CD4-positive, alpha-beta memory T cell (primary cell): ENCODE measurements around the gene PCLO. TPM values are rescaled to one million over a fixed set of nuclear protein-coding genes. Genes with fewer than 3 reads are reported as not detected.

Source experiments
- CTCF ChIA-PET: fragments of 350-600 bp; sonication (Branson Sonifier 250); formaldehyde crosslinking; loops from one replicate; lab custom pipeline; 2021; ENCODE audit warnings: inconsistent platforms; ENCODE audit not compliant: partially characterized antibody; lab: Charles Lee
- POLR2A ChIA-PET: fragments of 350-600 bp; sonication (Branson Sonifier 250); formaldehyde crosslinking; loops from one replicate; lab custom pipeline; 2021; ENCODE audit not compliant: partially characterized antibody; lab: Charles Lee
- DNase-seq, 5 donors: peaks; one replicate each; pipeline versions ENCODE4 v3.0.0 to v3.0.0-alpha.2; 2020 to 2022; ENCODE audit warnings: mixed read lengths in 1 of 5
- H3K27ac ChIP-seq: one replicate; pipeline ENCODE4 v1.7.0; 2013; ENCODE audit warnings: low read depth, low read length
- H3K27me3 ChIP-seq: 2 replicates; pipeline ENCODE4 v1.7.0; 2013; ENCODE audit warnings: mild to moderate bottlenecking, low read length, moderate library complexity; ENCODE audit not compliant: insufficient read depth
- H3K36me3 ChIP-seq: 2 replicates; pipeline ENCODE4 v1.7.0; 2013; ENCODE audit warnings: mild to moderate bottlenecking, low read length, moderate library complexity; ENCODE audit not compliant: insufficient read depth
- H3K4me1 ChIP-seq: 2 replicates; pipeline ENCODE4 v1.7.0; 2013; ENCODE audit warnings: mild to moderate bottlenecking, low read length, moderate library complexity; ENCODE audit not compliant: insufficient read depth
- H3K4me3 ChIP-seq, 2 donors: one replicate each; pipeline ENCODE4 v1.7.0; 2013; ENCODE audit warnings: low read length in 2 of 2, mild to moderate bottlenecking in 1 of 2
- H3K9me3 ChIP-seq, 2 donors: one replicate each; pipeline ENCODE4 v1.7.0; 2013; ENCODE audit warnings: low read length in 2 of 2, control low read depth in 1 of 2; ENCODE audit not compliant: control insufficient read depth in 1 of 2
- H3K27ac Mint-ChIP-seq, 7 donors: one replicate each; pipeline ENCODE4 v1.8.0; 2020 to 2021; ENCODE audit warnings: mixed read lengths in 7 of 7, mild to moderate bottlenecking in 6 of 7, inconsistent platforms in 3 of 7, moderate library complexity in 3 of 7
- H3K27me3 Mint-ChIP-seq, 2 donors: one replicate each; pipeline ENCODE4 v1.8.0; 2020 to 2021; ENCODE audit warnings: mixed read lengths in 2 of 2
- H3K36me3 Mint-ChIP-seq, 2 donors: one replicate each; pipeline ENCODE4 v1.8.0; 2020 to 2021; ENCODE audit warnings: mixed read lengths in 2 of 2, inconsistent platforms in 1 of 2, mild to moderate bottlenecking in 1 of 2
- H3K4me1 Mint-ChIP-seq, 4 donors: one replicate each; pipeline ENCODE4 v1.8.0; 2020 to 2021; ENCODE audit warnings: mixed read lengths in 4 of 4, mild to moderate bottlenecking in 1 of 4
- H3K4me3 Mint-ChIP-seq, 8 donors: one replicate each; pipeline ENCODE4 v1.8.0; 2020 to 2021; ENCODE audit warnings: mixed read lengths in 8 of 8, mild to moderate bottlenecking in 7 of 8, moderate library complexity in 6 of 8, inconsistent platforms in 3 of 8
- H3K9me3 Mint-ChIP-seq, 8 donors: one replicate each; pipeline ENCODE4 v1.8.0; 2020 to 2021; ENCODE audit warnings: mixed read lengths in 8 of 8, mild to moderate bottlenecking in 5 of 8, inconsistent platforms in 3 of 8, moderate library complexity in 1 of 8
- intact Hi-C: fragments of 100-400 bp; cut with micrococcal nuclease; formaldehyde crosslinking; loops from one replicate; pipeline ENCODE4 v1.15.1; 2023
- polyA plus RNA-seq, 2 donors: library from polyadenylated mRNA; unstranded; fragments of 300-500 nt; fragmentation: Illumina TruSeq; gene quantifications; one replicate each; pipeline ENCODE4 v1.2.3, GENCODE V29; 2021
- total RNA-seq, 2 experiments: library from RNA; stranded (reverse); gene quantifications; one replicate each; pipeline ENCODE4 v1.2.3, GENCODE V29; 2021

Gene PCLO
- total and polyA plus RNA-seq, 4 experiments from 2014 or later = 0.03 TPM; not detected in 3

- Mint-ChIP-seq H3K9me3 (peaks cover 0 to 7% (median under 1%) of the 10 kb centered on the region in 8 donors), H3K4me1 (no peaks in the 10 kb centered on the region), H3K36me3 (no peaks in the 10 kb centered on the region), H3K27me3 (no peaks in the 10 kb centered on the region), H3K27ac (no peak overlapping the region), H3K4me3 (no peak overlapping the region)
- Histone ChIP-seq H3K4me3 (no peak overlapping the region), H3K27me3 (no peaks in the 10 kb centered on the region), H3K27ac (no peak overlapping the region), H3K4me1 (no peaks in the 10 kb centered on the region), H3K9me3 (peaks cover 0 to 3% of the 10 kb centered on the region in 2 donors), H3K36me3 (no peaks in the 10 kb centered on the region)
- ChIA-PET POLR2A (no interaction called here), CTCF (no interaction called here)
- intact Hi-C loops = no loop called here
- DNase-seq = no peak
Observed at GRCh38 chr7:82985144-82985802, 177.4 kb downstream of the PCLO start.

- H3K36me3 Mint-ChIP-seq = no peaks in the 10 kb centered on the region
- Histone ChIP-seq H3K36me3 (no peaks in the 10 kb centered on the region), H3K27ac (no peak overlapping the region), H3K4me1 (no peaks in the 10 kb centered on the region), H3K27me3 (no peaks in the 10 kb centered on the region), H3K4me3 (no peak overlapping the region), H3K9me3 (peaks cover 0 to 3% of the 10 kb centered on the region in 2 donors)
- DNase-seq = no peak
- ChIA-PET CTCF (no interaction called here), POLR2A (no interaction called here)
- intact Hi-C loops = no loop called here
- H3K4me1 Mint-ChIP-seq = no peaks in the 10 kb centered on the region
- H3K9me3 Mint-ChIP-seq = peaks cover 0 to 14% (median 3%) of the 10 kb centered on the region in 8 donors
- no peak overlapping the region for H3K27ac Mint-ChIP-seq
- H3K4me3 Mint-ChIP-seq = no peak overlapping the region
- H3K27me3 Mint-ChIP-seq = no peaks in the 10 kb centered on the region
Observed at GRCh38 chr7:82980130-82980788, 182.4 kb downstream of the PCLO start.

GRCh38 chr7:82975811-82976468 lies 186.7 kb downstream of the PCLO start:
- no peak overlapping the region for H3K27ac Mint-ChIP-seq
- no peak overlapping the region for H3K27ac ChIP-seq
- intact Hi-C loops = no loop called here
- ChIA-PET POLR2A (no interaction called here), CTCF (no interaction called here)
- H3K4me3 Mint-ChIP-seq = no peak overlapping the region
- H3K4me3 ChIP-seq = no peak overlapping the region
- no peaks in the 10 kb centered on the region for H3K4me1 ChIP-seq
- H3K36me3 ChIP-seq = no peaks in the 10 kb centered on the region
- H3K27me3 Mint-ChIP-seq = no peaks in the 10 kb centered on the region
- DNase-seq = no peak
- no peaks in the 10 kb centered on the region for H3K27me3 ChIP-seq
- H3K9me3 Mint-ChIP-seq = peaks cover 0 to 14% (median 5%) of the 10 kb centered on the region in 8 donors
- H3K36me3 Mint-ChIP-seq = no peaks in the 10 kb centered on the region
- no peaks in the 10 kb centered on the region for H3K4me1 Mint-ChIP-seq
- H3K9me3 ChIP-seq = no peaks in the 10 kb centered on the region

GRCh38 chr7:82972135-82972534 lies 190.5 kb downstream of the PCLO start:
- no peaks in the 10 kb centered on the region for H3K4me1 Mint-ChIP-seq
- H3K36me3 Mint-ChIP-seq = no peaks in the 10 kb centered on the region
- no peak overlapping the region for H3K27ac Mint-ChIP-seq
- ChIA-PET POLR2A (no interaction called here), CTCF (no interaction called here)
- no peaks in the 10 kb centered on the region for H3K27me3 Mint-ChIP-seq
- no peak for DNase-seq
- Histone ChIP-seq H3K9me3 (no peaks in the 10 kb centered on the region), H3K36me3 (no peaks in the 10 kb centered on the region), H3K4me1 (no peaks in the 10 kb centered on the region), H3K27me3 (no peaks in the 10 kb centered on the region), H3K4me3 (no peak overlapping the region), H3K27ac (no peak overlapping the region)
- no peak overlapping the region for H3K4me3 Mint-ChIP-seq
- peaks cover 0 to 10% (median 4%) of the 10 kb centered on the region in 8 donors for H3K9me3 Mint-ChIP-seq
- intact Hi-C loops = no loop called here

- Histone ChIP-seq H3K36me3 (no peaks in the 10 kb centered on the region), H3K4me1 (no peaks in the 10 kb centered on the region), H3K27me3 (no peaks in the 10 kb centered on the region), H3K4me3 (no peak overlapping the region), H3K27ac (no peak overlapping the region), H3K9me3 (no peaks in the 10 kb centered on the region)
- Mint-ChIP-seq H3K27ac (no peak overlapping the region), H3K4me3 (no peak overlapping the region), H3K27me3 (peaks cover 0 to 1% of the 10 kb centered on the region in 2 donors), H3K36me3 (no peaks in the 10 kb centered on the region), H3K9me3 (peaks cover 0 to 17% (median 3%) of the 10 kb centered on the region in 8 donors), H3K4me1 (no peaks in the 10 kb centered on the region)
- intact Hi-C loops = no loop called here
- DNase-seq = no peak
- POLR2A ChIA-PET = no interaction called here
- CTCF ChIA-PET = no interaction called here
Observed at GRCh38 chr7:82965088-82966036, 197.3 kb downstream of the PCLO start.

- H3K36me3 Mint-ChIP-seq = no peaks in the 10 kb centered on the region
- ChIA-PET CTCF (no interaction called here), POLR2A (no interaction called here)
- peaks cover 0 to 1% of the 10 kb centered on the region in 2 donors for H3K27me3 Mint-ChIP-seq
- peaks cover 0 to 25% (median 4%) of the 10 kb centered on the region in 8 donors for H3K9me3 Mint-ChIP-seq
- Histone ChIP-seq H3K36me3 (no peaks in the 10 kb centered on the region), H3K27ac (no peak overlapping the region), H3K4me3 (no peak overlapping the region), H3K4me1 (no peaks in the 10 kb centered on the region), H3K9me3 (no peaks in the 10 kb centered on the region), H3K27me3 (no peaks in the 10 kb centered on the region)
- no peak for DNase-seq
- H3K27ac Mint-ChIP-seq = peak overlapping the region in 1 of 7 donors; percentile 16
- intact Hi-C loops = no loop called here
- no peak overlapping the region for H3K4me3 Mint-ChIP-seq
- H3K4me1 Mint-ChIP-seq = no peaks in the 10 kb centered on the region
Observed at GRCh38 chr7:82964150-82964882, 198.4 kb downstream of the PCLO start.
